ENCODE data around the gene CASZ1. TPM values are rescaled to one million over a fixed set of nuclear protein-coding genes. Genes with fewer than 3 reads are reported as not detected.

Gene CASZ1
- total RNA-seq, 1 experiment from 2014 or later = 3.9 TPM

DNA sequence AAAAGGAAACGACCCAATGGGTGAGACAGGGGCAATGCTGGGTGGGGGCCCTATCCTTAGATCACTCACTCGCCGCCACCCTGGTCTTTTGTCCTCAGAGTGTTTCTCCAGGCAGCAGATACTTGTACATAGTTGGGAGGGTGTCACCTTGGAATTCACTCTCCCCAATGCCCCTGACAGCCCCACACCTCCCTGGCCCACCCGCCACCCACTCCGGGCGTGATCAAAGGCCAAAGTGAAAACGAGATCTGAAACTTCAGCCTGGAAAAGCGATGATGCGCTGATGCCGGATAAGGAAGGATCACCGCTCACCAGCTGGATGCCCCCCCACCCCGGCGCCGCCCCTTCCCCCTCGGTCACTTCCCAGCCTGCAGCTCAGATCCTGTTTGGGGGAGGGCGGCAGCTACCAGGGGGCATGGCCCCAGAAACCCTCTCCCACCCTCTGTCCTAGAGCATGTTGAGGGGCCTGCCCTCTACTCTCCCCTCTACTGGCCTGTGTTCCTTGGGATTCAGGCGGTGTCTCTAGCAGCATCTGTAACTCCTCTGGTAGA, 33.6 kb upstream of the CASZ1 start:
- Histone ChIP-seq H3K79me2 (ENCODE audit: insufficient read depth, low read length) (no peaks in the 10 kb centered on the region), H3K9ac (ENCODE audit: extremely low read depth, insufficient read length, low read length) (no peak overlapping the region), H2BK5ac (ENCODE audit: insufficient read length, low read length) (no peak overlapping the region), H4K20me1 (ENCODE audit: control insufficient read depth, insufficient read depth, insufficient read length) (no peaks in the 10 kb centered on the region), H2BK20ac (ENCODE audit: low read depth, low read length, poor library complexity, severe bottlenecking) (no peak overlapping the region), H3K27me3 (ENCODE audit: insufficient read depth, low read length) (no peaks in the 10 kb centered on the region; the same call in 1 of the 2 replicates), H3K4me2 (ENCODE audit: insufficient read depth, insufficient read length, low read length) (no peak overlapping the region), H3K27ac (ENCODE audit: insufficient read length, low read depth, low read length) (no peak overlapping the region), H3K9me3 (ENCODE audit: control insufficient read depth, low read depth, low read length) (no peaks in the 10 kb centered on the region), H4K8ac (replicated peaks; ENCODE audit: insufficient read length, low read depth, low read length) (no peak overlapping the region), H2AFZ (ENCODE audit: low read length) (no peak overlapping the region), H2BK15ac (ENCODE audit: low read depth, low read length) (no peak overlapping the region), H3K23ac (ENCODE audit: insufficient read length, low read depth, low read length) (no peak overlapping the region), H3K79me1 (ENCODE audit: insufficient read depth, low read depth, low read length, poor library complexity, severe bottlenecking) (no peaks in the 10 kb centered on the region), H2AK5ac (ENCODE audit: insufficient read length, low read length) (no peak overlapping the region), H2BK120ac (ENCODE audit: low read depth, low read length, poor library complexity, severe bottlenecking) (no peak overlapping the region), H3K23me2 (ENCODE audit: insufficient read length, low read depth, low read length, poor library complexity, severe bottlenecking) (no peaks in the 10 kb centered on the region), H3K4ac (ENCODE audit: low read depth, low read length) (no peak overlapping the region), H3K18ac (ENCODE audit: insufficient read length, low read depth, low read length) (no peak overlapping the region), H3K56ac (ENCODE audit: insufficient read length, low read depth, low read length) (no peak overlapping the region), H2BK12ac (ENCODE audit: insufficient read length, low read depth, low read length) (no peak overlapping the region), H3T11ph (ENCODE audit: low read length) (no peak overlapping the region), H4K5ac (ENCODE audit: insufficient read length, low read depth, low read length) (no peak overlapping the region), H3K14ac (ENCODE audit: insufficient read depth, low read length) (no peak overlapping the region), H4K91ac (ENCODE audit: insufficient read length, low read depth, low read length) (no peak overlapping the region), H3K4me1 (ENCODE audit: insufficient read depth, low read length) (no peaks in the 10 kb centered on the region)
- Mint-ChIP-seq H3K27ac (no peak overlapping the region), H3K36me3 (ENCODE audit: insufficient read depth in 1 of 3, low read depth in 3 of 3) (no peaks in the 10 kb centered on the region), H3K4me3 (no peak overlapping the region), H3K9me3 (no peaks in the 10 kb centered on the region; a peak in 1 of 5 replicates), H3K27me3 (ENCODE audit: low read depth) (peaks cover 18% of the 10 kb centered on the region), H3K4me1 (peaks cover 20 to 37% of the 10 kb centered on the region in 2 experiments)
- WGBS (ENCODE audit: extremely low coverage, insufficient read length, low lambda C conversion rate) = no CpG with 5 or more reads among the region's 17 CpGs
- DNase-seq = no peak
- TF ChIP-seq CTCF (conservative IDR thresholded peaks at IDR 0.05) = no peak

Measured in H9 (cell line).